ENCODE measurements around the gene CPE. TPM values are rescaled to one million over a fixed set of nuclear protein-coding genes. Genes with fewer than 3 reads are reported as not detected.

CPE gene
- total and polyA plus RNA-seq, 2 of the 4 experiments (the other 2 are of a cell fraction) = 3.6 to 13.5 TPM

DNA sequence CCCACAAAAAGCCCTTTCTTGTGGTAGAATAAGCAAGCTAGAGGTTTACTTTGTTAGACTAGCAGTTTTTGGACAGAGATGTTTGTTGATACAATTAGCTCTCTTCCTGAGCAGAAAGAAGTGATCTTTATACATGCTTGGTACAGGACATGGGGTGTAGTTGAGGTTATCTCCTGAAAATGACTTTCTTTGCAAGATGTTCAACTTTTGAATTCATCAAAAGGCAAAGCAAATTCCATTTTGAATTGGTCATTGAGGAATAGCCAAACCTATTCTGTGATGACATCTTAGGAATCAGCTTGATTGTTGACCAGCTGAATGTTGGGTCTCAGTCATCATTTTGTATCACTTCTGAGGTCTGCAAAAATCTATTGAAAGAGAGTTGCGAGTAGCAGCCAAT, 3.8 kb downstream of the CPE start:
- dilution Hi-C loops (cut with HindIII; ENCODE audit: low sequenced_read_pairs, unreplicated experiment) = no loop called here
- ChIA-PET CTCF (no interaction called here), POLR2A (ENCODE audit: unreplicated experiment) (no interaction called here)
- Histone ChIP-seq H3K14ac (replicated peaks; ENCODE audit: low read depth, low read length) (no peak overlapping the region), H4K8ac (ENCODE audit: low read depth in 2 of 2, low read length in 2 of 2) (no peak overlapping the region), H2AFZ (replicated peaks; ENCODE audit: low read length, poor library complexity) (no peak overlapping the region), H4K5ac (ENCODE audit: low read depth, low read length) (no peak overlapping the region), H2BK120ac (ENCODE audit: low read depth, low read length) (no peak overlapping the region), H4K91ac (ENCODE audit: insufficient read depth, low read depth, low read length) (no peak overlapping the region), H3K18ac (ENCODE audit: low read depth, low read length) (no peak overlapping the region), H3K9me3 (ENCODE audit: control insufficient read depth, insufficient read depth, low read length) (no peaks in the 10 kb centered on the region), H3K4me1 (ENCODE audit: control insufficient read depth, insufficient read depth, low read length) (no peaks in the 10 kb centered on the region), H2BK20ac (ENCODE audit: low read depth, low read length) (no peak overlapping the region), H2BK15ac (ENCODE audit: low read depth, low read length) (no peak overlapping the region), H2AK9ac (replicated peaks; ENCODE audit: low read depth, low read length, poor library complexity) (no peak overlapping the region), H3K9ac (ENCODE audit: low read depth, low read length) (no peak overlapping the region), H3K4ac (ENCODE audit: low read depth, low read length) (no peak overlapping the region), H2AK5ac (ENCODE audit: low read depth, low read length) (no peak overlapping the region), H2BK5ac (ENCODE audit: low read depth, low read length, poor library complexity, severe bottlenecking) (no peak overlapping the region), H3K4me3 (ENCODE audit: insufficient read depth, low read depth, low read length) (no peak overlapping the region), H3K36me3 (ENCODE audit: control insufficient read depth, insufficient read depth, low read length) (no peaks in the 10 kb centered on the region), H4K20me1 (ENCODE audit: insufficient read depth, low read length) (no peaks in the 10 kb centered on the region), H3K23ac (ENCODE audit: low read depth, low read length) (no peak overlapping the region), H3K56ac (ENCODE audit: extremely low read depth, insufficient read depth, low read length) (no peak overlapping the region), H3K9me1 (ENCODE audit: insufficient read depth, low read length) (no peaks in the 10 kb centered on the region), H3K4me2 (ENCODE audit: low read depth, low read length) (no peak overlapping the region), H3K79me1 (ENCODE audit: low read depth in 1 of 2, low read length in 2 of 2) (no peaks in the 10 kb centered on the region), H3K27me3 (ENCODE audit: control insufficient read depth, insufficient read depth, low read length) (peaks cover 2% of the 10 kb centered on the region; the same call in 1 of the 2 replicates), H3K27ac (ENCODE audit: insufficient read depth, low read length) (no peak overlapping the region)
- ATAC-seq (ENCODE audit: low read depth) (no peak), DNase-seq (no peak)
- intact Hi-C loops (cut with micrococcal nuclease) = no loop called here
- no CpG with 5 or more reads among the region's 1 CpG for WGBS, 2 experiments (ENCODE audit: extremely low coverage in 2 of 2, insufficient read length in 1 of 2)
- in situ Hi-C loops (cut with MboI; ENCODE audit: low sequenced_read_pairs) = no loop called here
- no TSS peak for BruUV-seq (replicated peaks)
- TF ChIP-seq ELK1 (IDR thresholded peaks at IDR 0.05; ENCODE audit: borderline replicate concordance, low read depth, low read length) = no peak
- TF ChIP-seq RFX5 (IDR thresholded peaks at IDR 0.05; ENCODE audit: low read depth, low read length) = no peak
- TF ChIP-seq, protein P1, sequence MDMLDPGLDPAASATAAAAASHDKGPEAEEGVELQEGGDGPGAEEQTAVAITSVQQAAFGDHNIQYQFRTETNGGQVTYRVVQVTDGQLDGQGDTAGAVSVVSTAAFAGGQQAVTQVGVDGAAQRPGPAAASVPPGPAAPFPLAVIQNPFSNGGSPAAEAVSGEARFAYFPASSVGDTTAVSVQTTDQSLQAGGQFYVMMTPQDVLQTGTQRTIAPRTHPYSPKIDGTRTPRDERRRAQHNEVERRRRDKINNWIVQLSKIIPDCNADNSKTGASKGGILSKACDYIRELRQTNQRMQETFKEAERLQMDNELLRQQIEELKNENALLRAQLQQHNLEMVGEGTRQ (IDR thresholded peaks at IDR 0.05; ENCODE audit: low read depth, low read length) = no peak
- no peak for TF ChIP-seq CEBPB (IDR thresholded peaks at IDR 0.05; ENCODE audit: low read depth, low read length)
- no peak for TF ChIP-seq MXI1 (IDR thresholded peaks at IDR 0.05; ENCODE audit: borderline replicate concordance, low read depth, low read length)
- TF ChIP-seq RAD21 (IDR thresholded peaks at IDR 0.05; ENCODE audit: low read length) = no peak
- TF ChIP-seq, protein P2, sequence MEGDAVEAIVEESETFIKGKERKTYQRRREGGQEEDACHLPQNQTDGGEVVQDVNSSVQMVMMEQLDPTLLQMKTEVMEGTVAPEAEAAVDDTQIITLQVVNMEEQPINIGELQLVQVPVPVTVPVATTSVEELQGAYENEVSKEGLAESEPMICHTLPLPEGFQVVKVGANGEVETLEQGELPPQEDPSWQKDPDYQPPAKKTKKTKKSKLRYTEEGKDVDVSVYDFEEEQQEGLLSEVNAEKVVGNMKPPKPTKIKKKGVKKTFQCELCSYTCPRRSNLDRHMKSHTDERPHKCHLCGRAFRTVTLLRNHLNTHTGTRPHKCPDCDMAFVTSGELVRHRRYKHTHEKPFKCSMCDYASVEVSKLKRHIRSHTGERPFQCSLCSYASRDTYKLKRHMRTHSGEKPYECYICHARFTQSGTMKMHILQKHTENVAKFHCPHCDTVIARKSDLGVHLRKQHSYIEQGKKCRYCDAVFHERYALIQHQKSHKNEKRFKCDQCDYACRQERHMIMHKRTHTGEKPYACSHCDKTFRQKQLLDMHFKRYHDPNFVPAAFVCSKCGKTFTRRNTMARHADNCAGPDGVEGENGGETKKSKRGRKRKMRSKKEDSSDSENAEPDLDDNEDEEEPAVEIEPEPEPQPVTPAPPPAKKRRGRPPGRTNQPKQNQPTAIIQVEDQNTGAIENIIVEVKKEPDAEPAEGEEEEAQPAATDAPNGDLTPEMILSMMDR (conservative IDR thresholded peaks at IDR 0.05; ENCODE audit: low read depth, low read length) = no peak
- TF ChIP-seq NFE2L2 (IDR thresholded peaks at IDR 0.05; ENCODE audit: low read depth, low read length) = no peak
- TF ChIP-seq FOS (IDR thresholded peaks at IDR 0.05; ENCODE audit: low read depth, low read length) = no peak
